Epithelial cell of esophagus (primary cell): ENCODE data around the gene MYCBP2.

ENCODE experiments used
- DNase-seq: peaks from one replicate; pipeline ENCODE4 v3.0.0; 2010; ENCODE audit warnings: low read depth
- H3K4me3 ChIP-seq: 2 replicates; pipeline ENCODE4 v1.5.1; 2011; ENCODE audit warnings: mild to moderate bottlenecking, low read length, control low read depth
- TF ChIP-seq, protein P1 (sequence below): IDR thresholded peaks from 2 replicates; pipeline ENCODE4 v1.5.1; 2011; ENCODE audit warnings: low read depth, mild to moderate bottlenecking, low read length, control low read depth, inconsistent platforms; ENCODE audit not compliant: insufficient read depth; ENCODE audit errors: missing control alignments

Gene MYCBP2

DNA sequence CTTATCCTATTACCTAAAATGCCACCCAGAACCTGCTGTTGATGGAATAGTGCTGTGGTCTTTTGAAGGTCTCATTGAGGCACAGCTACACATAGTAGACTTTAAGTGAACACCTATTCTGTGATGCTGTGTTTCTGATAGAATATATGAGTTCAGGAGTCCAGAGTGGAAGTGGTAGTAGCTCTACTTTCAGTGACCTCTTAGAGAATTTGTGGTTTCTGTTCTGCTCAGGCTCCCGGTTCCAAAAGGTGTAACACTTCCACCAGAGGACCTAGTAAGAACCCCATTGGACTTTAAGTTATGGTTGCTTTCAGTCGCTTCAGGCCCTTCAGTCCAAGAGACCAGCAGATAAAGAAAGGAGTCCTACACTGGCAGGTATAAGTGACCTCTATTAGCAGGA lies 11.4 kb upstream of the MYCBP2 start:
- no peak overlapping the region for H3K4me3 ChIP-seq
- TF ChIP-seq, protein P1, sequence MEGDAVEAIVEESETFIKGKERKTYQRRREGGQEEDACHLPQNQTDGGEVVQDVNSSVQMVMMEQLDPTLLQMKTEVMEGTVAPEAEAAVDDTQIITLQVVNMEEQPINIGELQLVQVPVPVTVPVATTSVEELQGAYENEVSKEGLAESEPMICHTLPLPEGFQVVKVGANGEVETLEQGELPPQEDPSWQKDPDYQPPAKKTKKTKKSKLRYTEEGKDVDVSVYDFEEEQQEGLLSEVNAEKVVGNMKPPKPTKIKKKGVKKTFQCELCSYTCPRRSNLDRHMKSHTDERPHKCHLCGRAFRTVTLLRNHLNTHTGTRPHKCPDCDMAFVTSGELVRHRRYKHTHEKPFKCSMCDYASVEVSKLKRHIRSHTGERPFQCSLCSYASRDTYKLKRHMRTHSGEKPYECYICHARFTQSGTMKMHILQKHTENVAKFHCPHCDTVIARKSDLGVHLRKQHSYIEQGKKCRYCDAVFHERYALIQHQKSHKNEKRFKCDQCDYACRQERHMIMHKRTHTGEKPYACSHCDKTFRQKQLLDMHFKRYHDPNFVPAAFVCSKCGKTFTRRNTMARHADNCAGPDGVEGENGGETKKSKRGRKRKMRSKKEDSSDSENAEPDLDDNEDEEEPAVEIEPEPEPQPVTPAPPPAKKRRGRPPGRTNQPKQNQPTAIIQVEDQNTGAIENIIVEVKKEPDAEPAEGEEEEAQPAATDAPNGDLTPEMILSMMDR: no peak
- no peak for DNase-seq

GRCh38 chr13:77337159-77337558 lies 10.3 kb upstream of the MYCBP2 start:
- H3K4me3 ChIP-seq: no peak overlapping the region
- TF ChIP-seq, protein P1: no peak
- no peak for DNase-seq

DNA sequence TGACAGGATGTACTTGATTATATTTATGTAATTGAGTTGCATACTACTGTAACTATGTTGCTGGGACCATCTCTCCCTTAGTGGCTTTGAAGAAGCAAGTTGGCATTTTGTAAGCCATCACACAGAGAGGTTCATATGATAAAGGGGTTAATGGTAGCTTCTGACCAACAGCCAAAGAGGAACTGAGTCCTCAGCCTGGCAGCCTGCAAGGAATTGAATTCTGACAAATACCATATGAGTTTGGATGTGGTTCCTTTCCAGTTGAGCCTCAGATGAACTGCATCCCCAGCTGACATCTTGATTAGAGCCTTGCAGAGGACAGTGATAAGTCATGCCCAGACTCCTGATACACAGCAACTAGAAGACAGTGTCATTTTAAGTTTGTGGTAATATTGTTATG lies 8.6 kb upstream of the MYCBP2 start:
- TF ChIP-seq, protein P1: no peak
- DNase-seq: no peak
- no peak overlapping the region for H3K4me3 ChIP-seq

GRCh38 chr13:77333594-77333993 lies 6.7 kb upstream of the MYCBP2 start:
- DNase-seq: no peak
- H3K4me3 ChIP-seq: no peak overlapping the region
- TF ChIP-seq, protein P1: no peak

DNA sequence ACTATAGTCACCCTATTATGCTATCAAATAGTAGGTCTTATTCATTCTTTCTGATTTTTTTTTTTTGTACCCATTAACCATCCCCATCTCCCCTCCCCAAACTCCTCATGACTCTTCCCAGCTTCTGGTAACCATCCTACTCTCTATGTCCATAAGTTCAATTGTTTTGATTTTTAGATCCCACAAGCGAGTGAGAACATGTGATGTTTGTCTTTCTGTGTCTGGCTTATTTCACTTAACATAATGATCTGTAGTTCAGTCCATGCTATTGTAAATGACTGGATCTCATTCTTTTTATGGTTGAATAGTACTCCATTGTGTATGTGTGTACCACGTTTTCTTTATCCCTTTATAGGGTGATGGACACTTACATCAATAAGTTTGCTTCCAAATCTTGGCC lies 4.5 kb upstream of the MYCBP2 start:
- TF ChIP-seq, protein P1: no peak
- no peak for DNase-seq
- no peak overlapping the region for H3K4me3 ChIP-seq

- TF ChIP-seq, protein P1: no peak
- H3K4me3 ChIP-seq: peak overlapping the region; percentile 87
- no peak for DNase-seq
Observed at GRCh38 chr13:77329911-77330584, 3.2 kb upstream of the MYCBP2 start.
